ENCODE measurements around the gene AP1S2. TPM values are rescaled to one million over a fixed set of nuclear protein-coding genes. Genes with fewer than 3 reads are reported as not detected.

AP1S2 gene
- total and polyA plus RNA-seq, 9 of the 15 experiments (the other 6 are each of a cell fraction or from before 2014, with no cell fraction given) = 11.1 to 64.2 (median 25.8) TPM

GRCh38 chrX:15882704-15883539, 28.3 kb upstream of the AP1S2 start (continued):
- TF ChIP-seq CHD2 (IDR thresholded peaks at IDR 0.05; ENCODE audit: low read depth, low read length) (no peak), ASH1L (IDR thresholded peaks at IDR 0.05; ENCODE audit: borderline replicate concordance, low read depth, partially characterized antibody) (no peak), ZNF134 (CRISPR knock-in tag; conservative IDR thresholded peaks at IDR 0.05) (peak; percentile 91), HDAC6 (IDR thresholded peaks at IDR 0.05; ENCODE audit: low read depth, low read length) (no peak), CREB5 (CRISPR knock-in tag; IDR thresholded peaks at IDR 0.05) (peak; percentile 95), BRCA1 (IDR thresholded peaks at IDR 0.05) (no peak), BRCA1 (CRISPR knock-in tag; IDR thresholded peaks at IDR 0.05) (no peak), ARNT (IDR thresholded peaks at IDR 0.05) (no peak), ZNF224 (CRISPR knock-in tag; IDR thresholded peaks at IDR 0.05) (no peak), ZFP36 (IDR thresholded peaks at IDR 0.05; ENCODE audit: low read depth, low read length, partially characterized antibody) (no peak), RBBP5 (IDR thresholded peaks at IDR 0.05; ENCODE audit: borderline replicate concordance, insufficient read depth, low read length, poor library complexity, severe bottlenecking) (no peak), ZNF830 (CRISPR knock-in tag; IDR thresholded peaks at IDR 0.05) (peak; percentile 86; the same call in 1 of the 2 replicates), PBX2 (CRISPR knock-in tag; IDR thresholded peaks at IDR 0.05; ENCODE audit: low read depth) (no peak), PBX2 (tag; conservative IDR thresholded peaks at IDR 0.05; ENCODE audit: low read depth) (no peak), ZNF79 (CRISPR knock-in tag; IDR thresholded peaks at IDR 0.05; ENCODE audit: low read depth) (peak; percentile 98), GTF2A2 (tag; IDR thresholded peaks at IDR 0.05) (peak; percentile 76; the same call in 1 of the 2 replicates), ELK3 (CRISPR knock-in tag; IDR thresholded peaks at IDR 0.05) (peak; percentile 92; the same call in 1 of the 2 replicates), KDM5B (IDR thresholded peaks at IDR 0.05; ENCODE audit: insufficient replicate concordance, low read depth, low read length) (no peak), MXD1 (CRISPR knock-in tag; IDR thresholded peaks at IDR 0.05; ENCODE audit: borderline replicate concordance, poor library complexity, severe bottlenecking) (no peak), SLC30A9 (CRISPR knock-in tag; IDR thresholded peaks at IDR 0.05) (no peak), HDAC8 (tag; IDR thresholded peaks at IDR 0.05) (peak; percentile 96), SMARCE1 (IDR thresholded peaks at IDR 0.05) (no peak), SNIP1 (IDR thresholded peaks at IDR 0.05; ENCODE audit: low read depth) (no peak), SIRT6 (IDR thresholded peaks at IDR 0.05; ENCODE audit: low read depth, low read length) (no peak)
